WI38 (cell line): Measurements from ENCODE around the gene RAB3B.

Experiments used
- H3K4me3 ChIP-seq: 2 replicates; pipeline ENCODE4 v1.5.1; 2011; ENCODE audit warnings: low read depth, mild to moderate bottlenecking, control low read depth, low read length
- CTCF ChIP-seq: IDR thresholded peaks from 2 replicates; pipeline ENCODE4 v1.5.1; 2012; ENCODE audit warnings: low read depth, mild to moderate bottlenecking, control low read depth, low read length

The RAB3B gene

GRCh38 chr1:51961231-51961630 is 29.3 kb downstream of the RAB3B start:
- TF ChIP-seq CTCF: no peak
- no peak overlapping the region for H3K4me3 ChIP-seq

- H3K4me3 ChIP-seq: no peak overlapping the region
- TF ChIP-seq CTCF: no peak
Measured at GRCh38 chr1:51960262-51960661, 30.2 kb downstream of the RAB3B start.

DNA sequence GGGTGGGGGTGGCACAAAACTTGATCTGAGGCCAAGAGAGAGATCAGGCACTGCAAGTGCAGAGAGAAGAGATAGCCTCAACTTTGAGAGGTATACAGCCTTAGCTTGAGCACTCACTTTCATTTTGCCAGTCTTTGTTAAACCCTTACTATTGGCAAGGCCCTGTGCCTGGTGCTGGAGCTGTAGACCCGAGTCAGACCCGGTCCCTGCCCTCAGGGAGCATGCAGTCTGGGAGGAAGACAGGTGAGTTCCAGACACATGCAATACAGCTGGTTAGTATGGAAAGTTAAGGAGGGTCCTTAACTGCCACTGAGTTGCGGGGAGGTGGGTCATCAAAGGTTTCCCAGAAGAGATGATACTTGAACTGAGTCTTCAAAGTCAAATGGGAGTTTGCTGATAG is 31.7 kb downstream of the RAB3B start:
- no peak for TF ChIP-seq CTCF
- H3K4me3 ChIP-seq: no peak overlapping the region

DNA sequence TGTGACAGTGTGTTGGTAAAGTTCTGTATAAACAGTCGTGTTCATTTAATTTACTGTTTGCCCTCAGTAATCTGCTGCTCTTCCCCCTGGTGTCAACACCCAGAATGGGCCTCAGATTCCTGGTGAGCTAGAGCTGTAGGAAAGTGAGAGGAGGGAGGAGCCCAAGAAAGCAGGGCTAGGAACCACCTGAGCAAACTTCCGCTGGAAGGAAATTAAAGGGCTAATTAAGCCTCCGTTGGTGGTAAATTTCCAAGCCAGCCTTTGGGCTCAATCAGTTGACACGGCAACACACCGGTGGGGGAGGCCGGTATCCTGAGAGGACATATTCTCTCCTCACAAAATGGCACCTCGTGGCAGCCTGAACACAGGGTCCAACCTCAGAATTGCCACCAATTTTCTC is 32.9 kb downstream of the RAB3B start:
- TF ChIP-seq CTCF: no peak
- H3K4me3 ChIP-seq: no peak overlapping the region

DNA sequence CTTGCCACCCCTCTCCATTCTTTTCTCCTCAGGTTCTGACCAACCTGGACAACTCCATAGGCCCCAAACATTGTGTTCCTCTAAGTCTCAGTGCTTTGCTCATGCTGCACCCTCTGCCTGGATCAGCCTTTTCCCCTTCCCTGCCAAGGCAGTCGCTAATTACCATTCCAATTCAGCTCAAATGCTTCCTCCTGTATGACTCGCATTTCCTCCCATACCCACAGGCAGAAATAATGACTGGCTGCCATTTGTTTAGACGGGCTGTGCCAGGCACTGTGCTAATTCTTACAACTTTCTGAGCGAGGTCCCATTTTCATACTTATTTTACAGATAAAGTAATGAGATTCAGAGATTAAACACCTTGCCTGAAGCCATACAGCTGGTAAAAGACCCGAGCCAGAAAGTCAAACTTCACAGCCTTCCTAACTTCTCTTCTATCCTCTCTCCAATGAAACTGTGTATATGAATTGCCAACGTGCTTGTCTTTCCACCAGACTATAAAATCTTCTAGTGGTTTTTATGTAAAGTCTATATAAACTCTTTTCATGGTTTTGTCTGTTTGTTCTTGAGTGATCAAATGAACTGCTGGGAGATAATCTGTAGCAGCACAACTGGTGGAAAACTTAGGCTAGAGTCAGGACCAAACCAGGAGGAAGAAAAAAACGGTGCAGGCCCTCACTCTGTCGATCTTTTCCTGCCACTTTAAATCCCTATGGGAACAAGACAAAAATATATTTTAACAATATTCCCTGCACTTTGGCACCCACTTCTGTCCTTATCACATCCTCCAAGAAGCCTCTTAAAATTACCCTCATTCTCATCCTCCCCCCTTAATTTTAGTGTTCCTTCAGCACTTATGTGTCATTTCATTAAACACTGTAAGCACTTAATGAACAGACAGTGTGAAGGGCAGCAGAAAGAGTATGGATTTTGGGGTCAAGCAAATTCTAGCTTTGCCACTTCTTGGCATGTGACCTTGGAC is 33.7 kb downstream of the RAB3B start:
- TF ChIP-seq CTCF: no peak
- H3K4me3 ChIP-seq: no peak overlapping the region

DNA sequence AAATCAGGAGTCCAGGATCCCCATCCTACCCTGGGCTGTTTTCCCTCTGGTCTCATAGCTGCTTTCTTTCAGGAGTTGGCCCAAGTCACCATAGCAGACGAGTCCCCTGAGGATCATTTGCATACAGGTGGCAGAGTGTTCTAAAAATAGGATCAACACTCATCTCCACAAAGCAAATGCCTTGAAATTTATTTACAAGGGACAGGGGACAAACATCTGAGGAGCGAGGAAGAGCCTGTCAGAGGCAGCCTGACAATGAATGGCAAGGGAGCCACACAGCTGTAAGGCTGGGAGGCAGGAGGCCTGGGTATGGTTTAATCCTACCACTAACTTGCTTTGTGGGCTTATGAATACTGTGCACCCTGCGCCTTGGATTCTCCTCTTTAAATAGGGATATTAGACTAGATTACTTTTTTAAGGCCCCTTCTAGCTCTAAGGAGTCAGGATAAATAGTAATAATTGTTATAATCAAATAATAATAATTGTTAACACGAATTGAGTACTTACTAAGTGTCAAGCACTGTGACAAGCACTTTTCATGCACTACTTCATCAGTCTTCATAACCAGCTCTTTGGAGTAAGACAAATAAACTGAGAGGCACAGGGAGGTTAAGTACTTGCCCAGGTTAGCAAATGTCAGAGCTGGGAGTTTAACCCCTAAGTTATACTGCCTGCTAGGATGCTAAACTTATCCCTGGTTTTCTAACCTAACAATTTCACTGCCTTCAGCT is 34.5 kb downstream of the RAB3B start:
- no peak for TF ChIP-seq CTCF
- no peak overlapping the region for H3K4me3 ChIP-seq

GRCh38 chr1:51954783-51955182 is 35.7 kb downstream of the RAB3B start:
- TF ChIP-seq CTCF: no peak
- H3K4me3 ChIP-seq: no peak overlapping the region
